Activated T-cell treated with anti-CD3 and anti-CD28 coated beads, Interleukin-2, amount 50 U/mL, for 4 hours (primary cell): ENCODE results near the gene RNASE13. TPM values are rescaled to one million over a fixed set of nuclear protein-coding genes. Genes with fewer than 3 reads are reported as not detected.

Source experiments
- ATAC-seq, 2 donors: fragments of 200-7000 bp; cut with Tn5 transposase; one replicate each; pipeline ENCODE4 v1.10.0; 2021
- DNase-seq: peaks from one replicate; pipeline ENCODE4 v3.0.0-alpha.2; 2020
- H3K27me3 Mint-ChIP-seq: one replicate; pipeline ENCODE4 v1.8.0; 2021; ENCODE audit warnings: low read depth, mixed read lengths
- H3K36me3 Mint-ChIP-seq: one replicate; pipeline ENCODE4 v1.8.0; 2022; ENCODE audit warnings: mixed read lengths; ENCODE audit not compliant: insufficient read depth
- H3K4me1 Mint-ChIP-seq: one replicate; pipeline ENCODE4 v1.8.0; 2021; ENCODE audit warnings: low read depth, mixed read lengths
- H3K4me3 Mint-ChIP-seq: one replicate; pipeline ENCODE4 v1.8.0; 2021; ENCODE audit warnings: mild to moderate bottlenecking, moderate library complexity, mixed read lengths
- H3K9me3 Mint-ChIP-seq: one replicate; pipeline ENCODE4 v1.8.0; 2021; ENCODE audit warnings: mixed read lengths
- total RNA-seq, 3 donors: library from RNA; stranded (reverse); gene quantifications; one replicate each; pipeline ENCODE4 v1.2.1, GENCODE V29; 2021

The RNASE13 gene
- total RNA-seq = not detected

- Mint-ChIP-seq H3K9me3 (no peaks in the 10 kb centered on the region), H3K27me3 (peaks cover 2% of the 10 kb centered on the region), H3K4me1 (no peaks in the 10 kb centered on the region), H3K4me3 (no peak within 1 kb of the TSS), H3K36me3 (no peaks in the 10 kb centered on the region)
- ATAC-seq = no peak
- no peak for DNase-seq
Observed at GRCh38 chr14:21034707-21035106, at the start of gene RNASE13. Gene RNASE13 (minus strand): TSS chr14:21034807. CDS start chr14:21034288, 519 bp downstream.

- no peak for DNase-seq
- H3K4me1 Mint-ChIP-seq = peaks cover 27% of the 10 kb centered on the region
- H3K27me3 Mint-ChIP-seq = no peaks in the 10 kb centered on the region
- ATAC-seq = no peak
- no peaks in the 10 kb centered on the region for H3K9me3 Mint-ChIP-seq
- H3K36me3 Mint-ChIP-seq = no peaks in the 10 kb centered on the region
- no peak overlapping the region for H3K4me3 Mint-ChIP-seq
Observed at GRCh38 chr14:21084396-21084795, 49.8 kb upstream of the RNASE13 start.

DNA sequence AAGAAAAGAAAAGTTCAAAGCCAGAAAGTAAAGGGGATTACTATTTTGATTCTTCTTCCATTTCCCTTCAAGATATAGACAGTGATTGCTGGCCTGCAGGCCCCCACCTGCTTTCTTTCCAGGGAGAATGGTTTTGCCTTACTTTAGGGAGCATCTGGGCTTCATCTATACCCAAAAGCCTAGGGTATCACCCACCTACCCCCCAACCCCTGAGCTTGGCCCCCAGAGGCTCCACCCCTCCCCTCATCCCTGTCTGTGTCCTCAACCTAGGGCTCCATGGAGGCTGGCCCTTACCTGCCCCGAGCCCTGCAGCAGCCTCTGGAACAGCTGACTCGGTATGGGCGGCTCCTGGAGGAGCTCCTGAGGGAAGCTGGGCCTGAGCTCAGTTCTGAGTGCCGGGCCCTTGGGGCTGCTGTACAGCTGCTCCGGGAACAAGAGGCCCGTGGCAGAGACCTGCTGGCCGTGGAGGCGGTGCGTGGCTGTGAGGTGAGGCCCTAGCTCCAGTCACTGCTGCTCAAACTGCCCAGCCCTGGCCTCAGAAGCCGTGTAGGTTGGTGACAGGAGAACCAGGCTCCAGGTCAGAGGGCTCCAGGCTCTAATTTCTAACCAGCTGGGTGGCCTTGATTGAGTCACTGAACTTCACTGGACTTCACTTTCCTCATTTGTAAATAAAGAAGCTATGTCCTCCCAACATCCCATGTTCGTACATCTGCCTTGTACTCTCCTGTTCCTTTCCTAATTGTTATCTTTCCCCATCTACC is 49.1 kb upstream of the RNASE13 start:
- H3K27me3 Mint-ChIP-seq = no peaks in the 10 kb centered on the region
- no peaks in the 10 kb centered on the region for H3K9me3 Mint-ChIP-seq
- peaks cover 22% of the 10 kb centered on the region for H3K4me1 Mint-ChIP-seq
- no peak for DNase-seq
- no peaks in the 10 kb centered on the region for H3K36me3 Mint-ChIP-seq
- ATAC-seq = no peak
- H3K4me3 Mint-ChIP-seq = no peak overlapping the region

GRCh38 chr14:21081521-21082142 is 47.0 kb upstream of the RNASE13 start:
- H3K36me3 Mint-ChIP-seq = no peaks in the 10 kb centered on the region
- no peak overlapping the region for H3K4me3 Mint-ChIP-seq
- DNase-seq (no peak), ATAC-seq (no peak)
- H3K27me3 Mint-ChIP-seq = peaks cover 2% of the 10 kb centered on the region
- H3K4me1 Mint-ChIP-seq = peaks cover 8% of the 10 kb centered on the region
- no peaks in the 10 kb centered on the region for H3K9me3 Mint-ChIP-seq

DNA sequence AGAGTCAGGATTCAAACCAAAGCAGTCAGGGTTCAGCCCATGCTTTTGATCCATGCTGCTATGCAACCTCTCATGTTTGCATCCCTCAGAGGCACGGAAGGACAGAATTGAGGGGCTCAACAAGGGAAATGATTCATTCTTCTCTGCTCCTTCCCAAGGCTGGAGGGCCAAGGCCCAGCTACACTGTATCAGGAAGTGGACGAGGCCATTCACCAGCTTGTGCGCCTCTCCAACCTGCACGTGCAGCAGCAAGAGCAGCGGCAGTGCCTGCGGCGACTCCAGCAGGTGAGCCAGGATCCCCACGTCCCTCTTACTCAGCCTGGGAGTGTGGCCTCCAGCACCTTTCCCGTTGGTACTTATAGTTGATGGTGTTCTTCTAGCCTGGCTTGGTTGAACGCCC is 44.1 kb upstream of the RNASE13 start:
- Mint-ChIP-seq H3K9me3 (no peaks in the 10 kb centered on the region), H3K27me3 (peaks cover 2% of the 10 kb centered on the region), H3K36me3 (no peaks in the 10 kb centered on the region), H3K4me1 (no peaks in the 10 kb centered on the region), H3K4me3 (no peak overlapping the region)
- DNase-seq = no peak
- ATAC-seq = no peak

- Mint-ChIP-seq H3K27me3 (peaks cover 4% of the 10 kb centered on the region), H3K4me3 (no peak overlapping the region), H3K36me3 (no peaks in the 10 kb centered on the region), H3K9me3 (no peaks in the 10 kb centered on the region), H3K4me1 (no peaks in the 10 kb centered on the region)
- ATAC-seq (no peak), DNase-seq (no peak)
Observed at GRCh38 chr14:21078287-21078686, 43.7 kb upstream of the RNASE13 start.

- DNase-seq (no peak), ATAC-seq (no peak)
- no peaks in the 10 kb centered on the region for H3K36me3 Mint-ChIP-seq
- no peak overlapping the region for H3K4me3 Mint-ChIP-seq
- H3K4me1 Mint-ChIP-seq = no peaks in the 10 kb centered on the region
- no peaks in the 10 kb centered on the region for H3K9me3 Mint-ChIP-seq
- peaks cover 7% of the 10 kb centered on the region for H3K27me3 Mint-ChIP-seq
Observed at GRCh38 chr14:21077672-21078071, 43.1 kb upstream of the RNASE13 start.

DNA sequence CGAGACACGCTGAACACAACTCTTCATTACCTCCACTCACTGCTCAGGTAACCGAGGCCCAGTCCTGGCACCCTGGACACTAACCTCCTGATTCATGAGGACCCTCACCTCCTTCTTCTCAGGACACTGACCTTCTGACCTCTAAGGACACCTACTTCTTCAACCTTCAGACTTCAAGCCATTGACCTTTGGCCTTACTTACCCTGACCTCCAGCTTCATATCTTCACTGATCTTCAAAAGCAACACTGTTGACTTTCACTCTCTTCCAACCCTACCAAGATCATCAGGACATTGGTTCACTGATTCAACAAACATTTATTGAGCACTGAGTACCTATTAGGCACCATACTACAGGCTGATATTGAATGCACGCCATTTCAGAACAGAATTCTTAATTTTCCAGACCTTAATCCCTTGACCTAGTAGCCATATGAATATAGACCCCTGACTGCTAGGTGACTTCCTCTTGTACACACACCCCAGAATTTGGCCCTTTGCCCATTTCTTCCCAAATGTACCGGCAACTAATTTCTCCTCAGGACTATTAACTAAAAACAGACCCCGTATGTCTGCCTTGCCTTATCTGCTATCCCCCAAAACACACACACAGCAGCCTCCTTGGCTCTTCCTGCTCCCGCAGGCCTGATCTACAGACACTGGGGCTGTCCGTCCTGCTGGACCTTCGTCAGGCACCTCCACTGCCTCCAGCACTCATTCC is 41.3 kb upstream of the RNASE13 start:
- no peak overlapping the region for H3K4me3 Mint-ChIP-seq
- H3K27me3 Mint-ChIP-seq = peaks cover 18% of the 10 kb centered on the region
- DNase-seq = no peak
- no peak for ATAC-seq
- H3K36me3 Mint-ChIP-seq = no peaks in the 10 kb centered on the region
- H3K4me1 Mint-ChIP-seq = peaks cover 13% of the 10 kb centered on the region
- no peaks in the 10 kb centered on the region for H3K9me3 Mint-ChIP-seq

GRCh38 chr14:21074398-21075272 is 40.0 kb upstream of the RNASE13 start:
- no peak for DNase-seq
- Mint-ChIP-seq H3K9me3 (no peaks in the 10 kb centered on the region), H3K36me3 (no peaks in the 10 kb centered on the region), H3K4me3 (no peak overlapping the region), H3K27me3 (peaks cover 22% of the 10 kb centered on the region), H3K4me1 (peaks cover 19% of the 10 kb centered on the region)
- ATAC-seq = no peak

GRCh38 chr14:21073921-21074320 is 39.3 kb upstream of the RNASE13 start:
- Mint-ChIP-seq H3K36me3 (no peaks in the 10 kb centered on the region), H3K9me3 (no peaks in the 10 kb centered on the region), H3K27me3 (peaks cover 29% of the 10 kb centered on the region), H3K4me3 (no peak overlapping the region), H3K4me1 (peaks cover 26% of the 10 kb centered on the region)
- ATAC-seq = no peak
- no peak for DNase-seq

DNA sequence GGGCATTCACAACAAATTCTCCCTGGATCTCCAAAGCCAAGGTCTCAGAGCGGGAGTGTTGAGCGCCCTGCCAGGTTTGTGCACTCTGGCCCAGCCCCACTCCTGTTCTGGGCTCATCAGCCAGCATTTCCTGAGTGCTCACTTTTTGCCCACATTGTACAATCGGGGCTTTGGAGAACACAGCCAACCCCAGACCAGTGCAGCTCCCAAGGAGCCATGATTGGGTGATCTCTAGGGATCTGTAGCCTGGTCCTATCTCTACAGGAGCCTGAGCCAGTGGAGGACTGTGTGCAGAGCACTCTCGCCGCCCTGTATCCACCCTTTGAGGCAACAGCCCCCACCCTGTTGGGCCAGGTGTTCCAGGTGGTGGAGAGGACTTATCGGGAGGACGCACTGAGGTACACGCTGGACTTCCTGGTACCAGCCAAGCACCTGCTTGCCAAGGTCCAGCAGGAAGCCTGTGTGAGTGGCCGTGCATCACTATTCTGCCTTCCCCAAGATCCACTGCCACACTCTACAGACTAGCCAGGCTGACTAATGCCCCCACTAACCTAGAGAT is 38.3 kb upstream of the RNASE13 start:
- Mint-ChIP-seq H3K4me1 (peaks cover 32% of the 10 kb centered on the region), H3K4me3 (no peak overlapping the region), H3K27me3 (peaks cover 36% of the 10 kb centered on the region), H3K36me3 (no peaks in the 10 kb centered on the region), H3K9me3 (no peaks in the 10 kb centered on the region)
- ATAC-seq (no peak), DNase-seq (no peak)

GRCh38 chr14:21072031-21072473 is 37.4 kb upstream of the RNASE13 start:
- H3K4me3 Mint-ChIP-seq = peak overlapping the region; percentile 78
- peaks cover 38% of the 10 kb centered on the region for H3K27me3 Mint-ChIP-seq
- no peaks in the 10 kb centered on the region for H3K36me3 Mint-ChIP-seq
- no peaks in the 10 kb centered on the region for H3K9me3 Mint-ChIP-seq
- DNase-seq = no peak
- ATAC-seq = no peak
- H3K4me1 Mint-ChIP-seq = peaks cover 32% of the 10 kb centered on the region

- Mint-ChIP-seq H3K4me3 (peak overlapping the region; percentile 78), H3K4me1 (peaks cover 32% of the 10 kb centered on the region), H3K9me3 (no peaks in the 10 kb centered on the region), H3K36me3 (no peaks in the 10 kb centered on the region), H3K27me3 (peaks cover 44% of the 10 kb centered on the region)
- ATAC-seq (peak; percentile 49 to 52), DNase-seq (no peak)
Observed at GRCh38 chr14:21071225-21072030, 36.8 kb upstream of the RNASE13 start.
